GM21360 (cell line): ENCODE data around the gene SPSB1.

Experiments used
- ATAC-seq: cut with Tn5 transposase; IDR thresholded peaks from one replicate; pipeline ENCODE4 v1.9.1; 2021; ENCODE audit warnings: mild to moderate bottlenecking, moderate library complexity; ENCODE audit not compliant: unreplicated experiment

SPSB1 gene

DNA sequence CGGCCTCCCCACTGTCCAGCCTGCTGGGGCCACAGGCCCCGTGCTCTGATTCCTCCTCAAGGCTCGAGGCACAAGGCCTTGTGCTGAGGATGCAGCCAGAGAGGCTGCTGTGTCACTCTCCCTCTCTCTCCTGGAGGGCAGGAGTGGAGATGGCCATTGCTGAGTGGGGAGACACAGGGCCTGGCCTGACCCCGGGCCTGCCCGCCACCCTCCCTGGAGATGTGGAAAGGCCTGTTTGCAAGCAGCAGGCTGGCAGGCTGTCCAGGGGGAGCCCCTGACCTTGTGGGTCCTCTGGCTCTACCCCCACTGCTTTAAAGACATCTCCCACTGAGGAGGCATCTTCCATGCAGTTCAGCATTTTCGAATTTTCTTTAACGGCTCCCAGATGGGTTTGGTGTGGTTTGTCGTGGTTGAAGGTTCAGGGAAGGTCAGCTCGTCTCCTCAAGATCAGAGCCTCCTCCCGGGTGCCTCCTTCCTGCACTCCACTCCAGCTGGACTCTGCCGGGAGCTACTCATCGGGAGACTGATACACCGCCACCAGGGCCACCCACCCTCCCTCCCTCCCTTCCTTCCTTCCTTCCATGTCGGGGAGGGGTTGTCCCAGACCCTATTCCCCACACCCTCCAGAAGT lies 69.1 kb downstream of the SPSB1 start:
- ATAC-seq: no peak

DNA sequence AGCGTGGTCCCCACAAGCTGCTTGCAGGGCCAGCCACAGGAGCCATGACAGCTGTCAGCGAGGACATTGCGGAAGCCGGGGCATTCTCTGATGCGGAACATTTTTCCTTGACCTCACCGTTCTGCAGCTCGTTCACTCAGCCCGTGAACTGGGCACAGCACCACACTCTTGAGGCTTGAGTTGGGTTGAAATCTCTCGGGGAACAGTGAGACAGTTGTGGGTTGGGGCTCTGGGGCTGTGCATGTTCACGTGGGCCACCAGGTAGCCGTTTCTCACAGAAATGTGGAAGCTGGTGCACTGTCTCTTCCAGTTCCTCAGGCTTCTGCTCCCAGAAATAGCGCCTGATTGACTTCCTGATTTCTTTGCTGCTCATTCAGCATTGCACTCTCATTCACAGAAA lies 69.8 kb downstream of the SPSB1 start:
- no peak for ATAC-seq

DNA sequence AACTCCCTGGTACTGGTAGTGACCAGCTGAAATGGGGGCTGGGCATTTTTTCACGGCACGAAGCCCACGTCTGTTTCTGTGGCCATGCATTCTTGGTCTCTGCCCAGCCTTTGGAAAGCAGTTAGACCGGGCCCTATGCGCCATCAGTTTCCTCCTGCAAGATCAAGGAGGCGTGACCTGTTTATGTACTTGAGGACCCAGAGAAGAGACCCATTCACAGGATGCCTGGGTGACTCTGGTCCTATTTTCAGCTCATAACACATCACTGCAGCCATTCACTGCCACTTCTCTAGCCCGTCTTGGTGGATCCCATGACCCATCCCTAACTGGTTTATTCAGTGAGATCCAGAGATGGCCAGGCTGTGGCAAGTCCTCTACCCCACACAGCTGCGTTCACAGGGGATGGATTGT lies 70.4 kb downstream of the SPSB1 start:
- ATAC-seq: no peak

DNA sequence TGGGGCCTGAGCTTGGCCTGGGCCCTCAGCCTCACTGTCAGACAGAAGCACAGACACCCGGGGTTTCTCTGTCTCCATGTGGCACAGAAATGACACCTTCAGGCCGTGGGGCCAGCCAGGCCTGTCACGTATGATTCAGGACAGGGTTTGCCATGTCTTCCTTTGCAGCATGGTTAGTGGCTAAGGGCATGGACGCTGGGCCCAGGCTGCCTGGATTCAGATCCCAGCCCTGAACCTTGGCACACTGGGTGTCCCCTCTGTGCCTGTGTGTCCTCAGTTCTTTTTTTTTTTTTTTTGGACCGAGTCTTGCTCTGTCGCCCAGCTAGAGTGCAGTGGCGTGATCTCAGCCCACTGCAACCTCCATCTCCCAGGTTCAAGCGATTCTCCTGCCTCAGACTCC lies 73.6 kb downstream of the SPSB1 start:
- no peak for ATAC-seq

DNA sequence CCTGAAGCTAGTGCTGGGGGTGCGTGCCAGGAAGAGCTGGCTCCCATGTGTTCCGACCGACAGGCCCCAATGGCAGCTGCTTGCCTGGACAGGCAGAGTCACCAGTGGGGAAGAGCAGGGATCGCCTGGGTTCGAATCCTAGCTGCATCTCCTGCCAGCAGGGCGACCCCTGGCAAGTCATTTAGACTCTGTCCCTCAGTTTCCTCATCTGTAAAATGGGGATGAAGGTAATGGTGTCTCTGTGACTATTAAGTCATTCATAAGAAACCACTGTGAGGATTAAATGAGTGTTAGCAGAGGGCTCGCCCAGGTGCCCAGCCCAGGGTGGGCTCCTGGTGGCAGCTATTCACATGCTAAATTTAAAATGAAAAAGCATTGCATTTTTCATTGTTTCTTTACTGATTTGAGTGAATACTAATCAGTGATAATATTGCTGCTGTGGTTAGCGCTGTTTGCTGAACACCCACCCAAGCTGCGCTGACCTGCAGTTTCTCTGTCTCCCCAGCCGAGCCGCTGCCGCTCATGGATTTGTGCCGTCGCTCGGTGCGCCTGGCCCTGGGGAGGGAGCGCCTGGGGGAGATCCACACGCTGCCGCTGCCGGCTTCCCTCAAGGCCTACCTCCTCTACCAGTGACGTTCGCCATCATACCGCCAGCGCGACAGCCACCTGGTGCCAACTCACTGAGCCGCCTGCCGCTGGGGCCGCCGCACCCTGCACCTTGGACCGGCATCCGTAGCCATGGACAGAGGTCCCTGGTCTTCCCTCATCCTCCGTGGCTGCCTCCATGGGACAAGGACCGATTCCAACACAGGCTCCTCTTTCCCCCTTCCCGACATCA lies 74.5 kb downstream of the SPSB1 start:
- ATAC-seq: no peak

DNA sequence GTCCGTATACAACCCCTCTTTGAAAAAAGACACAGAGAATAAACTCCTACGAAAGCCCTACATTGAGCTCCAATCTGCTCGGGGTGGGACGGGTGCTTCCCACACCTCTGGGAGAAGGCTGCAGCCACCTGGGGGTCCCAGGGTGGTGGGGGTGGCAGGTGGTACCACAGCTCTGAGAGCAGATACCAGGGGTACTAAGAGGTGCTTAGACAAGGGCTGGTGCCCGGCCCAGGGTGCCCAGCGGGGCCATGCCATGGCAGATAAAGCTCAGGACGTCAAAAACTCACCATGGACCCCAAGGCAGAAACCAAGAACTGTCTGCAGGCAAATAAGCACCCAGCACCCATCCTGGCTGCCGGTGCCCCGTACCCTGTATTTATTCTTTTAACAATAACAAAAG lies 75.1 kb downstream of the SPSB1 start:
- ATAC-seq: no peak

DNA sequence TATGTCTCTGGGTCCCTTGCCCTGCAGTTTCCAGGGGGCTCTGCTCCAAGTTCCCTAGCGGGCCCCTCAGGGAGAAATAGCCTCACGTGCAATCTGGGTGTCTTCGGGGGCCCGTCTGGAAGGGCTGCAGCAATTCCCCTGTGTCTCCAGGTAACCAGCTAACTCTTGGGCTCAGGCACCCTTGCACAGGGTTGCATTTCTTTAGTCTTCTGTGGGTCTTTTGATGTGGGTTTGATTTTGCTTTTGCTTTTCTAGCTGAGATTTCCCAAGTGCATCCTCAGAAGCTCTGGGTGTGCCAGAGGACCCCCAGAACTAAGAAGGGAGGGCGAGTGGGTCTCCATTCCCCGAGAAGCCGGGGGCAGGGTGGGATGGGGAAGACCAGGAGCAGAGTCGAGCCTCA lies 75.7 kb downstream of the SPSB1 start:
- ATAC-seq: no peak

DNA sequence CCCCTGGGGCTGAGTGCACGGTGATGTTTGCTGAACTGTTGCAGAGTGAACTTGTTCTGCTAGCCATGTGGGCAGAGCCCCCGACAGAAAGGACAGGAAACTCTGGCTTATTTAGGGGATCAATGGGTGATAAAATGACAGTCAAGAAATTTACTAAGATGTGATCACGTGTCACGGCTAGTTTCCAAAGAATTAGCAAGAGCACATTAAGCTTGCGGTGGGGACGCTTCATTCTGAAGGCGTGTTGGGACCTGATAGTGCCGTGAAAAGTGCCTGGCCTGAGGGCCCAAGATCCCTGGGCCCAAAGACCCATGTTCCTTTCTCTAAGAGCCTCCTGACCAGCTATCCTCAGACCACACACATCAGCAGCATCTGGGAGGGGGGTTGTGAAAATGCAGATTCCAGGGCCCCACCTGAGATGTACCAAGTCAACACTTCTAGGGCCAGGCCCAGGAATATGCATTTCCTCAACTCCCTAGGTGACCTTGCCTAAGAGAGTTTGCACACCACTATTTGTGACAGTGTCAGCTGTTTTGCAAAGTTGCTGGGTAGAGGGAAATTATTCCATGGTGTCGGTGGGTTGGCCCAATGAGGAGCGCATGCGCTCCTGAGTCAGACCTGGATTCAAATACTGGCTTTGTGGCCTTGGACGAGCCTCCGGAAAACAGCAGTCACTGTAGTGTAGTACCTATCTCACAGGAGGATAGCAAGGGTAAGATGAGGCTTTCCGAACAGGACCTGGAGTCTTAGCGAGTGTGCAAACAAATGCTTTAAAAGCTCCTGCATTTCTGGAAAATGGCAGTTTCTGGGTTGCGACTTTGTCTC lies 77.5 kb downstream of the SPSB1 start:
- no peak for ATAC-seq

DNA sequence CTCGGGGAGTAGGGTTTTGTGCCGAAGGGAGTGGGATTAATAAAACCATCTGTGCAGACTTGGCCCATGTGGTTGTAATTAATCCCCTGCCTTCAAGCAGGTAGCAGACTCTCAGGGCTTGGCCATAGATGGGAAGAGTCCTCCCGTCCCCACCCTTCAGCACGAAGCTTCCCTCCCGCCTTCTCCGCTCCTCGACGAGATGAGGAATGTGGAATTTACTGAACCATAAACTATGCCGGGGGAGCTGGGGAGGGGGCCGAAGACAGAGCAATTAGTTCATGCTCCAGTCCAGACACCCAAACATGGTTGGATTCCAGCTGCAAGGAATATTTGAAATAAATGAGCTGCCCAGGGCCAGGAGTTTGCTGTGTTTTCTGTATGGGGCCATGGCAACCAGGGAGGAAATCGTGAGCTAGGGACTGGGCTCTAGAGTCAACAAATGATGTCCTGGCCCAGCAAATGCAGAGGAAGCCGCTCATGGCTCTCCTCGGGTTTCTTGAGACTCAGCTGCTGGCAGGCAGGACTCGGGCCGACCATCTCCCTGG lies 78.8 kb downstream of the SPSB1 start:
- no peak for ATAC-seq

DNA sequence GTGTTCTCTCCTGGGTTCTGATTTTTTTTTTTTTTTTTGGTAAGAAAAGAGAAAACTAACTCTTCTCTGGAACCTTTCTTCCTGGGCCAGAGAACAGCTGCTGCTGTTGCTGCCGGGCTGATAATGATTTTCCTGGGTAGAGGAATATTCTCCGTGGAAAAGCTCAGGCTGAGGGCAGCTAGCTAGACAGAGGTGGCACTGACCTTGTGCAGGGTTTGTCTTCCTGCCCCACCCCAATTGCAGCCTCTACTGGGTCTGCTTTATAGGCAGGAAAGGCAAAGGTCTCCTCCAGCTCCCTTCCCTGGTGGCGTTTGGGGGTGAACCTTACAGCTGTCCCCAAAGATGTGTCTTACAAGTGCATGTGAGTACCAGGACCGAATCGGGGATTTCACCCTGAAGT lies 79.3 kb downstream of the SPSB1 start:
- ATAC-seq: no peak

DNA sequence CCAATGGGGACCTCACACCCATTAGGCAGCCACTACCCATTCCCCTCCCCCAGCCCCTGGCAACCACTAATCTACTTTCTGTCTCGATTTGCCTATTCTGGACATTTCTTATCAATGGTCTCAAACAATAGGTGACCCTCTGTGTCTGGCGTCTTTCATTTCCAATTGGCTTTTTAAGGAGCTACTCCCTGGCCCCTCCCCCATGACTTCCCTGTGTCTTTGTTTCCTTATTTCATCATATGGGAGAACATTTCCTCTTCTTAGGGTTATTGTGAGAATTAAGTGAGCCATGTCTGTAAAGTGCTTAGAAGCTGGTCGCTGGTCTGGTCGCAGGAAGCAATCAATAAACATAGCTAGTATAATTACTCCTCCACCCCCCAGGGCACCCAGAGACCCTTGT lies 80.9 kb downstream of the SPSB1 start:
- no peak for ATAC-seq

DNA sequence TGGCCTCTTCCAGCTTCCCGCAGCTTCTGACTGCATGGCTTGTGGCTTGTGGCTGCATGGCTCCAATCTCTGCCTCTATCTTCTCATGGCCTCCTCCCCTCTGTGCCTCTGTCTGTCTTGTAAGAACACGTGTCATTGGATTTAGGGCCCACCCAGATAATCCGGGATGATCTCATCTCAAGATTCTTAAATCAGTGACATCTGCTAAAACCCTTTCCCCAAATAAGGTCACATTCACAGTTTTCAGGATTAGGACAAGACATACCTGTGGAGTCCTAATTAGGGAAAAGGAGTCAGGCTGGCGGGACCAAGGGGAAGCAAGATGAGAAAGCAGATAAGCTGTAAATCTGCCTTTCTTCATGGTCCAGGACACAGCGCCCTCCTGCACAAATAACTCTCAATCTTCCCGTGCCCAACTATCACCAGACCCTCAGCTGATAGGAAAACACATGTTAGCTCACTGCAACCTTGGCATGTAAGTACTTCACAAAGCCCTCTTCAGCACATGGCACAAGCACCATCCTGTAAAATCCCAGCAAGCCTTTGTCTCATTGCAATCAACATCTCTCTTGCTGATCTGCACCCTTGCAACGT lies 82.2 kb downstream of the SPSB1 start:
- ATAC-seq: no peak

DNA sequence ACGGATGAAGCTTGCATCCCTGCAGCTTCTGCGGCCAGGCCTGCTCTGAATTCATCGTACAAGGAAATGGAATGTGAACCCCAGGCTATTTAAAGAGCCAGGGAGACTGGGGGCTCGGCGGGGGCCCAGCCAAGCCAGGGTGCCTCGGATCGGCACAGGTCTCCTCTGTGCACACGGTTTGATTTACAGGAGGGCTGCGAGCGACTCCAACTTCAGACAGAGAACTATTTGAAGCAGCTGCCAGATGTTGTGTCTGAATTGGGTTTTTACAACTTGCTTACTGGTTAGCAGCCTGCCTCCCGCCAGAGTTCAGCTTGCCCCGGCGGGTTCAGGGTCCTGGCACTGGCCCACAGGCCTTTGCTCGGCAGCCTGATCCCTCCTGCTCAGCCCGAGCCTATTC lies 83.2 kb downstream of the SPSB1 start:
- no peak for ATAC-seq

DNA sequence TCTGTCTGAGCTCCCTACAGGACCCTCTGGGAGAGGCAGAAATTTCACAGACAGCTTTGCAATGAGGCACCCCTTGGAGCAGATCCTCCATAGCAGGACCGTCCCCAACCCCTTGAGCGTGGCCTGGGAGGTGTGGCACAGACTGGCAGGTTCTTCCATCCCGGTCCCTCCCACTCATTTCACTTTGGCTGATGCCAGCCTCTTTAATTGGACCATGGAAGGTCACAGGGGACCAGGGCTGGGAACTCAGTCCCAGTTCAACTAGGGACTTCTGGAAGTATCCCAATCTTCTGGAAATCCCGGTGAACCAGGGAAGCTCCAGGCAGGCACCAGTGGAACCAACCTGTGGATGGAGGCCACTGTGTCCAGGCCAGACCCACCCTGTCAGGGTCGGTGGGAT lies 83.7 kb downstream of the SPSB1 start:
- no peak for ATAC-seq

DNA sequence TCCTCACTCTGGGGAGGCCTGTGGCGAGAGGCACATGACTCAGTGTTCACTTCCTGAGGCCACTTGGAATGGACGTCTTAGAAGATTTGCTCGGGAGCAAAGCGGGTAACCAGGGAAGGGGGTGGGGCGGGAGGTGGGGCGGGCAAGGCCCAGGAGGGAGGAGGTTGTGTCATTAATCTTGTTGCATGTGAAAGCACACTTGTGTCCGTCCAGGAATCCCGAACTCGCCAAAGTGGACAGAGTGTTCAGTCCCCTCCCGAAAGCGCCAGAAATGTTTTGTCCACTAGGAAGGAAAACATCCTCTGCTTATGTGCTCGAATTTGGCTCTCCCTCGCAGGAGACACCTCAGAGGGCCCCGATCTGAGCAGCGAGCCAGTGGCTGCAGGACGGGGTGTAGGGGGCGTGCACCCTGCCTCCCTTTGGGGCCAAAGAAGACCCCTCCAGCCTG lies 84.2 kb downstream of the SPSB1 start:
- ATAC-seq: no peak

DNA sequence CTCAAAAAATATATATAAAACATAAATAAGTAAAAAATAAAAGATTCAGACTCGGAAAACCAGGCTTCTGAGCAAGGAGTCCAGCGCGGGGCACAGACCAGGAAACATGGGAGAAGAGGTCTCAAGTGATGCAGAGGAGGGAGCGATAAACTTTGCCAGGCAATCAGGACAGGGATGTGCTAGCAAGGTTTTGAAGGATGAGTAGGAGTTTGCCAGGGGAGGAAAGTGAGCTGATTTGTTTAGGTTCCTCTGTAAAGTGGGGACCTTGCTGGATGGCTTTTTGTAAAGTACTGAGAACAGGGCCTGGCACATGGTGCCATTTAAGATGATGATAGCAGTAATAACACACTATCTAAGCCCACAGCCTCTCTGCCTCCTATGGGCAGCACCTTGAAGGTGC lies 86.1 kb downstream of the SPSB1 start:
- ATAC-seq: no peak

DNA sequence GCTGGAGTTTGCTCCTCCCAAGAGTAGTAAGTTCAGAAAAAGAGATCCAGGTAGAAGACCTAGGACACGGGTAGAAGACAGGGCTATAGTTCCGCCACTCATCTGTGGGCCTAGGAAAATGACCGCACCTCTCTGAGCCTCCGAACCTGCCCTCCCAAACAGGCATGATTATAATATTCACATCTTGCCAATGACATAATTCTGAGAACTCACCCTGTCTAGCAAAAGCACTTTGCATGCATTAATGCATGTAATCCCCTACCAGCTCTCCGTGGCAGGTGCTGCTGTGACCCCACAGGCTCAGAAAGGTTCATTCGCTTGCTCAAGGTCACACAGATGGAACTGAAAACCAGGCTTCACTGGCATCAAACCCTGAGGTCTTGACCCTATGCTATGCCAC lies 88.0 kb downstream of the SPSB1 start:
- ATAC-seq: no peak

DNA sequence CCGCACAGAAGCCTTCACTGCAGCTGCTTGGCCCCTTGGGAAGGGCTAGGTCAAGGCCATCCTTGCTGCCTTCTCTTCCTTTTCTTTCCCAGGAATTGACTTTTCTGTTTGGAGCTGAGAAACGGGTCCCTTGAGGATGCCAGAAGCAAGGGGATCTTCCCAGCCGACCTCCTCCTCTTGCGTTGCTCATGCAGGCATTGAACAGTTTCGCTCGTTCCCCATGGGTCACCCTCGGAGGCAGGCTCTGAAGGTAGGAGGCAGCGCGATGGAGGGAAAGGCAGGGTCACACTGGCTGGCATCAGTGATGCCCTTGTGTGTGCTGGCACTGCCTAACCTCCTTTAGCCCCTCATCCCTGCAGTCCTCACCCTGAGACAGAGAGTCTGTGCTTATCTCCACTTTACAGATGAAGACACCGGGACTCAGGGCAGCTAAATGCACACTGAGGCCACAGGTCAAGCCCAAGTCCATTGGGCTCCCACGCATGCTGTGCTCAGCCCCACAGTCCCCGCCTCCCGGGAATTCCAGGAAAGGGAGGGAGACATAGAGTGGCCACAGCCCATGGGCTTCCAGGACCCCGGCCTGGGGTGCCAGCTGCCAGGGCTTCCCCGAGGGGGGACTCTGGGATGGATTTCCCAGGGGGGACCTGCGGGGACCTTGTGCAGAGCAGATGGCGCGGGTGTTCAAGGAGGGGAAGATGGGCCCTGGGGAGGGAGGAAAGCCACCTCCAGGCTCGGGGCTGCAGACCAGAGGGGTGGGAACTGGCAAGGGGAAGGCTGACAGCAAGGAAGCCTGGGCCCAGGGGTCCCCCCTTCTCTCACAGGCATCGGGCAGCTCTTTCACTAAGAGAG lies 90.2 kb downstream of the SPSB1 start:
- no peak for ATAC-seq

DNA sequence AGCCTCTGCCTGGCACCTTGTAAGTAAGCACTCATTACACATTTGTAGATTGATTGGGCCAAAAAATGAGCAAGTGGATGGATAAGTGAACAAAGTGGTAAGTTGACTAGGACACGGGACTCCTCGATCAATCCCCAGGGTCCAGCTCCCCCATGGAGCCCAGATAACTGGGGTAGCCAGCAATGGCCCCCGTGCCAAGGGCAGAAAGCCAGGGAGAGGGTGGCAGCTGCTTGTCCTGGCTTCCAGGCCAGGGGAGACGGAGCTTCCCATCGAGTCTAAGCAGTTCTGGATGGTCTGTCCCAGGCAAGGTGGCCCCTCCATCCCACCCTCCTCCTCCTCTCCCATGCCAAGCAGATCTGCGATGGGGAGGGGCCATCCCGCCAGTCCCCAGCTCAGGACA lies 91.4 kb downstream of the SPSB1 start:
- no peak for ATAC-seq

DNA sequence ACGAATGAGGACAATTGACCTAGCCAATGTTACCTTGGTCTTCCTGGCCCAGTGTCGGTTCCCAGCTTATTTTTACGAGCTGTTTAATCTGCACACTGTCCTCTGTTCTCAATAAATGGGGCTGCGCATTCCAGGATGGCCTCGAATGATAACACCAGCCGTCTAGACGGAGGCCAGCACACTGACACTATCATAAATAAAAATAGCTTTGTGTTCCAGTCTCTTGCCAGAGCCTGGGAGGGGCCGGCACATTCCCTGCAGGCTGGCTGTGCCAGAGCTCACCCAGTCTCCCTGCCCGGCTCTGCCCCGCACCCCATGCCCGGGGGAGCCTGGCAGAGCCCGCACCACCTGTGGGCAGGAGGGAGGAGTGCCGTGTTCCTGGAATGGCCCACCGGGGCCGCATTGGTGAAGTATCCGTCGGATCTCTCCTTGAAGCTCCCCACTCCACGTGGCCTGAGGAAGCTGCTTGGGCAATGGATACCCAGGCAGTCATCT lies 92.1 kb downstream of the SPSB1 start:
- no peak for ATAC-seq
